ENCODE measurements around the gene DUSP3.

DUSP3 gene

DNA sequence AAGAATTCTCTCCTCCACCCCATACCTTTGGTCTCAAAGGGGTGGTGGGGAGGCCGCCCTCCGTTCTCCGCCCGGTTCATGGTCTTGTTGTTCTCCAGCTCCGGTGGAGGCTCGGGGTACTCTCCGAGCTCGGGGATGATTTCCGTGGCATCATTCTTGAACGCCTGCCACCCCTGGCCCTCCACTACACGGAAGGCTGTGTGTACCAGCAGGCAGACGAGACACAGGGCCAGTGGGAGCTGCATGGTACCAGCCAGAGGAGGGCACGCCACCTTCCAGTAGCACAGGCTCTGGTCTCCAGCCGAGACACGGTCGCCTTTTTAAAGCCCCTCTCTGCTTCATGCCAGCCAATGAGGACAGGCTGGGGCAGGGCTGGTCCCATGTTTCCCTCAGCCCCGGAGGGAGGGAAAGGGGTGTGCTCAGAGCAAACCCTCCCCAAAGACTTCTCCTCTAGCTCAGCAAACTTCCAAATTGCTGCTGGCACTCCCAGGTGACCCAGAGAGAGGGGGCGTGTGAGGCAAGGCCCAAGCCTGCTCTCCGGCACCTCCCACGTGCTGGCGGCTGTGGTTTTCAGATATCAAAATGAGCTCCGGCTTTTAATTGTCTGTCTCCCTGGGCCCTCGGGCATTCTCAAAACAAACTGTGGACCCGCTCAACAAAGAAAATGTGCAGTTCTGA lies 20.1 kb downstream of the DUSP3 start, which contains the start of gene SOST:
TSS of gene SOST (minus strand) at position 295 of the 678 bp plus-strand sequence. CDS start at position 245, 50 bp downstream.
- Histone ChIP-seq H3K27me3 (replicated peaks; ENCODE audit: control insufficient read depth, insufficient read depth, low read length) (peaks cover 1% of the 10 kb centered on the region; the same call in 1 of the 2 replicates), H3K4me3 (replicated peaks; ENCODE audit: low read depth, low read length) (no peak within 1 kb of the TSS), H3K36me3 (ENCODE audit: control insufficient read depth, insufficient read depth, low read length) (no peaks in the 10 kb centered on the region)
- DNase-seq (ENCODE audit: extremely low read depth, insufficient read length), result no peak
- TF ChIP-seq CTCF (IDR thresholded peaks at IDR 0.05; ENCODE audit: insufficient read depth, low read length, poor library complexity, severe bottlenecking), result no peak

DNA sequence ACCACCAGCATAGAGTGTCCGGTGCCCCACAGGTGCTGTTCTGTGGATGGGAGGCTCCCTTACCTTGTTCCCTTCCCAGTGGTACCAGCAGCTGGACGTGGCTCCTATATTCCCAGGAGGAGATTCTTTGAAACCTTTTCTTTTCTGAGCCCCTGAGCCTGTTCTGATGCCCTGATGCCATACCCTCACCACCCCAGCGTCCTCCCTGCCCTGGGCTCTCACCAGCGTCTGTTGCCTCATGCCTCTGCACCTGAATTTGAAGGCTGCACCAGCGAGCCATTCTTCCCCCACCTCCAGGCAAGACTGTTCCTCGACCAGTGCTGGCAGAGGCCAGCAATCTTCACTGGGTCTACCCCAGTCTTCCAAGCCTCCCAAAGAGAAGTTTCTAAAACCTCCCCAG lies 20.7 kb downstream of the DUSP3 start:
- no peak overlapping the region for H3K4me3 ChIP-seq (replicated peaks; ENCODE audit: low read depth, low read length)
- H3K36me3 ChIP-seq (ENCODE audit: control insufficient read depth, insufficient read depth, low read length), result no peaks in the 10 kb centered on the region
- H3K27me3 ChIP-seq (replicated peaks; ENCODE audit: control insufficient read depth, insufficient read depth, low read length), result peaks cover 1% of the 10 kb centered on the region; the same call in 1 of the 2 replicates
- TF ChIP-seq CTCF (IDR thresholded peaks at IDR 0.05; ENCODE audit: insufficient read depth, low read length, poor library complexity, severe bottlenecking), result no peak
- DNase-seq (ENCODE audit: extremely low read depth, insufficient read length), result no peak

DNA sequence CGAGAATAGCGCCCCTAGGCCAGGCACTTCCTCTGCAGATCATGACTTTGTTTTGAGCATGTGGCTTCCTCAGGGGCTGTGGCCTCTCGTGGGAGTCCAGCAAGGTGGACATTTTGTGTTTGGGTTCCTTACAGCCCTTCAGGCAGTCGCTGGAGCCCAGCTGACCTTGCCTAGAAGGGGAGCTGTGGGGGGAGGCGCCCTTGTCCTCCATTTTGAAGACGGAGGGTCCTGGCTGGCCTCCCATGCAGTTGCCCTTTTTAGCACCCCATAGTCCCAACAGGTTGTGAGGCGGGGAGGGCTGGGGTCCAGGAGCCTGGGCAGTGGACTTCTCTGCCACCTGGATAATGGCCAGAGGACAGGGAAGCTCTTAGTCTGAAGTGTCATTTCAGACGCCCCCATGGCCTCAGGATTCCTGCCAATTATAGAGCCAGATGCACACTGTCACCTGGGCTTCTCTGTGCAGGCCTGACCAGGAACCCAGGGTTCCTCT lies 21.6 kb downstream of the DUSP3 start:
- H3K36me3 ChIP-seq (ENCODE audit: control insufficient read depth, insufficient read depth, low read length), result no peaks in the 10 kb centered on the region
- no peak for TF ChIP-seq CTCF (IDR thresholded peaks at IDR 0.05; ENCODE audit: insufficient read depth, low read length, poor library complexity, severe bottlenecking)
- no peak overlapping the region for H3K4me3 ChIP-seq (replicated peaks; ENCODE audit: low read depth, low read length)
- DNase-seq (ENCODE audit: extremely low read depth, insufficient read length), result no peak
- peaks cover 1% of the 10 kb centered on the region; the same call in 1 of the 2 replicates for H3K27me3 ChIP-seq (replicated peaks; ENCODE audit: control insufficient read depth, insufficient read depth, low read length)

GRCh38 chr17:43756201-43756600 lies 22.6 kb downstream of the DUSP3 start:
- Histone ChIP-seq H3K36me3 (ENCODE audit: control insufficient read depth, insufficient read depth, low read length) (no peaks in the 10 kb centered on the region), H3K4me3 (replicated peaks; ENCODE audit: low read depth, low read length) (no peak overlapping the region), H3K27me3 (replicated peaks; ENCODE audit: control insufficient read depth, insufficient read depth, low read length) (peaks cover 1% of the 10 kb centered on the region; the same call in 1 of the 2 replicates)
- no peak for TF ChIP-seq CTCF (IDR thresholded peaks at IDR 0.05; ENCODE audit: insufficient read depth, low read length, poor library complexity, severe bottlenecking)
- DNase-seq (ENCODE audit: extremely low read depth, insufficient read length), result no peak

DNA sequence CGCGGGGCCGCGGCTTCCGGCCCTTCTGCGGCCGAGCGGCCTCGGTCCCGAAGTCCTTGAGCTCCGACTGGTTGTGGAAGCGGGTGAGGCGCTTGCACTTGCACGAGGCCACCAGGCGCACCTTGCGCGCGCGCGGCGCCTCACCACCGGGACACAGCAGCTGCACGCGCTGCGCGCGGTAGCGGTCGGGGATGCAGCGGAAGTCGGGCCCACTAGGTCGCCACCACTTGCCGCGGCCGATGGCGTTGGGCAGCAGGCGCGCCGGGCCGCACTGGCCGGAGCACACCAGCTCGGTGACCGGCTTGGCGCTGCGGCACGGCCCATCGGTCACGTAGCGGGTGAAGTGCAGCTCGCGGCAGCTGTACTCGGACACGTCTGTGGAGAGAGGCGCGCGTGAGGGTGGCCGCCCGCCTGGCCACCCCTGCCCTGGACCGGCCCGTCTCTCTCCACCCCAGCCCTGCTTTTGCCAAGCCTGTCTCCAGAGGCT lies 23.3 kb downstream of the DUSP3 start:
- Histone ChIP-seq H3K27me3 (replicated peaks; ENCODE audit: control insufficient read depth, insufficient read depth, low read length) (peaks cover 1% of the 10 kb centered on the region; the same call in 1 of the 2 replicates), H3K4me3 (replicated peaks; ENCODE audit: low read depth, low read length) (no peak overlapping the region), H3K36me3 (ENCODE audit: control insufficient read depth, insufficient read depth, low read length) (no peaks in the 10 kb centered on the region)
- TF ChIP-seq CTCF (IDR thresholded peaks at IDR 0.05; ENCODE audit: insufficient read depth, low read length, poor library complexity, severe bottlenecking), result no peak
- no peak for DNase-seq (ENCODE audit: extremely low read depth, insufficient read length)

Measured in GM06990 (cell line).